ENCODE results near the gene CLCN4. TPM values are rescaled to one million over a fixed set of nuclear protein-coding genes. Genes with fewer than 3 reads are reported as not detected.

CLCN4 gene
- total RNA-seq, 2 donors from 2014 or later = 0.33 to 1.6 TPM

GRCh38 chrX:10135561-10136399 is 21.0 kb upstream of the CLCN4 start:
- ATAC-seq (no peak), DNase-seq (no peak)
- Histone ChIP-seq H3K36me3 (replicated peaks in 1 of 2; ENCODE audit: insufficient read depth in 1 of 2, low read depth in 2 of 2) (no peaks in the 10 kb centered on the region), H3K27me3 (no peaks in the 10 kb centered on the region), H3K9me3 (no peaks in the 10 kb centered on the region), H3K4me3 (no peak overlapping the region), H3K27ac (no peak overlapping the region), H3K4me1 (no peaks in the 10 kb centered on the region)
- WGBS, 2 donors = 90 to 92% methylated on average over 8 to 15 of the region's 28 CpGs
- TF ChIP-seq POLR2A (IDR thresholded peaks at IDR 0.05) = no peak
- no peak for TF ChIP-seq CTCF (IDR thresholded peaks at IDR 0.05)
- intact Hi-C loops (cut with DNase I) = no loop called here

- H3K4me3 ChIP-seq = no peak overlapping the region
- no peaks in the 10 kb centered on the region for H3K27me3 ChIP-seq
- 98% methylated on average over 10 of the region's 22 CpGs; no CpG with 5 or more reads in 1 of the 2 donors for WGBS, 2 donors
- H3K36me3 ChIP-seq (replicated peaks in 1 of 2; ENCODE audit: insufficient read depth in 1 of 2, low read depth in 2 of 2) = no peaks in the 10 kb centered on the region
- intact Hi-C loops (cut with DNase I) = no loop called here
- ATAC-seq = no peak
- H3K9me3 ChIP-seq = no peaks in the 10 kb centered on the region
- no peak for DNase-seq
- no peak overlapping the region for H3K27ac ChIP-seq
- no peaks in the 10 kb centered on the region for H3K4me1 ChIP-seq
- no peak for TF ChIP-seq CTCF (IDR thresholded peaks at IDR 0.05)
- no peak for TF ChIP-seq POLR2A (IDR thresholded peaks at IDR 0.05)
These were observed 18.0 kb upstream of the CLCN4 start for GRCh38 chrX:10138726-10139125.

- Histone ChIP-seq H3K9me3 (no peaks in the 10 kb centered on the region), H3K4me1 (no peaks in the 10 kb centered on the region), H3K27ac (no peak overlapping the region), H3K4me3 (no peak overlapping the region), H3K36me3 (replicated peaks in 1 of 2; ENCODE audit: insufficient read depth in 1 of 2, low read depth in 2 of 2) (no peaks in the 10 kb centered on the region), H3K27me3 (no peaks in the 10 kb centered on the region)
- ATAC-seq (no peak), DNase-seq (no peak)
- intact Hi-C loops (cut with DNase I) = no loop called here
- no peak for TF ChIP-seq POLR2A (IDR thresholded peaks at IDR 0.05)
- no peak for TF ChIP-seq CTCF (IDR thresholded peaks at IDR 0.05)
- WGBS, 2 donors = 97% methylated on average over 5 to 6 of the region's 7 CpGs
These were observed 16.5 kb upstream of the CLCN4 start for GRCh38 chrX:10140264-10140663.

GRCh38 chrX:10142041-10142599 is 14.7 kb upstream of the CLCN4 start:
- no peaks in the 10 kb centered on the region for H3K27me3 ChIP-seq
- no peak overlapping the region for H3K4me3 ChIP-seq
- DNase-seq (no peak), ATAC-seq (no peak)
- H3K36me3 ChIP-seq (replicated peaks in 1 of 2; ENCODE audit: insufficient read depth in 1 of 2, low read depth in 2 of 2) = no peaks in the 10 kb centered on the region
- H3K9me3 ChIP-seq = no peaks in the 10 kb centered on the region
- H3K27ac ChIP-seq = no peak overlapping the region
- 89 to 92% methylated on average over 15 to 22 of the region's 23 CpGs for WGBS, 2 donors
- TF ChIP-seq POLR2A (IDR thresholded peaks at IDR 0.05) (no peak), CTCF (IDR thresholded peaks at IDR 0.05) (no peak)
- intact Hi-C loops (cut with DNase I) = no loop called here
- H3K4me1 ChIP-seq = no peaks in the 10 kb centered on the region
